Measurements from ENCODE around the gene CACHD1.

DNA sequence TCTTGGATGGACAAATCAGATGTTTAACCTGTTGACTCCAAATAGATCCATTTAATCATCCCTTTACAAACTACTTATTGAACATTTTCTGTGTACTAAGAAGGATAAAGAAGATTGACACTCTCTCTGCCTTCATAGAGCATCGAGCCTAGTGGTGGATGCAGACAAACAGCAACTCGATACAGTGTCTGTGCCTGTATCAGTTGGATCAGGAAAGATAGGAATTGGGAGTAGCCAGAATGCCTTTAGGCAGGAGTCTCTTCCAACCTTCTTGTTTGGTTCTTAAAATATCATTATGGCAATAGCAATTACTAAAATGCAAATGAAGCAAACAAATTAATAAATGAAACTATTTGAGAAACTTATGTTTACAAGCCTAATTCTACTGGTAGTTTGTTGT, 185.9 kb downstream of the CACHD1 start:
- no peak for TF ChIP-seq POLR2A (IDR thresholded peaks at IDR 0.05; ENCODE audit: low read length)
- TF ChIP-seq GATA1 (IDR thresholded peaks at IDR 0.05; ENCODE audit: low read depth, low read length) = no peak

Data from erythroblast (primary cell).